H9 (cell line): Measurements from ENCODE around the gene C9. TPM values are rescaled to one million over a fixed set of nuclear protein-coding genes. Genes with fewer than 3 reads are reported as not detected.
A peak's percentile ranks its signal among the peaks of the same experiment; 100 is the strongest.

Experiments used
- DNase-seq: peaks from one replicate; pipeline ENCODE4 v3.0.0-alpha.2; 2017
- H2AFZ ChIP-seq: one replicate; pipeline ENCODE4 v1.6.1; 2013; ENCODE audit warnings: mild to moderate bottlenecking, low read length, control low read depth, moderate library complexity
- H2AK5ac ChIP-seq: 2 replicates; pipeline ENCODE4 v1.6.1; 2013; ENCODE audit warnings: low read length, control low read depth, mixed read lengths; ENCODE audit not compliant: insufficient read length
- H2BK120ac ChIP-seq: one replicate; pipeline ENCODE4 v1.6.1; 2013; ENCODE audit warnings: low read depth, mild to moderate bottlenecking, low read length, control low read depth, inconsistent platforms; ENCODE audit not compliant: poor library complexity, severe bottlenecking
- H2BK12ac ChIP-seq: 2 replicates; pipeline ENCODE4 v1.6.1; 2013; ENCODE audit warnings: low read length, control low read depth, mixed read lengths, low read depth; ENCODE audit not compliant: insufficient read length
- H2BK15ac ChIP-seq: 2 replicates; pipeline ENCODE4 v1.6.1; 2013; ENCODE audit warnings: low read depth, low read length, control low read depth
- H2BK20ac ChIP-seq: one replicate; pipeline ENCODE4 v1.6.1; 2013; ENCODE audit warnings: low read depth, mild to moderate bottlenecking, low read length, control low read depth, inconsistent platforms; ENCODE audit not compliant: poor library complexity, severe bottlenecking
- H2BK5ac ChIP-seq: 2 replicates; pipeline ENCODE4 v1.6.1; 2013; ENCODE audit warnings: low read length, control low read depth, mixed read lengths; ENCODE audit not compliant: insufficient read length
- H3K14ac ChIP-seq: 2 replicates; pipeline ENCODE4 v1.6.1; 2013; ENCODE audit warnings: low read length, control low read depth; ENCODE audit not compliant: insufficient read depth
- H3K18ac ChIP-seq: 2 replicates; pipeline ENCODE4 v1.6.1; 2013; ENCODE audit warnings: low read depth, mild to moderate bottlenecking, mixed read lengths, low read length, control low read depth; ENCODE audit not compliant: insufficient read length
- H3K23ac ChIP-seq: 2 replicates; pipeline ENCODE4 v1.6.1; 2013; ENCODE audit warnings: low read length, control low read depth, mixed read lengths, low read depth; ENCODE audit not compliant: insufficient read length
- H3K23me2 ChIP-seq: 2 replicates; pipeline ENCODE4 v1.6.1; 2013; ENCODE audit warnings: low read depth, mild to moderate bottlenecking, mixed read lengths, low read length, control low read depth; ENCODE audit not compliant: insufficient read length, poor library complexity, severe bottlenecking
- H3K27ac ChIP-seq: 2 replicates; pipeline ENCODE4 v1.5.1; 2013; ENCODE audit warnings: low read length, control low read depth, mixed read lengths, low read depth; ENCODE audit not compliant: insufficient read length
- H3K27me3 ChIP-seq: 2 replicates; pipeline ENCODE4 v1.6.1; 2013; ENCODE audit warnings: low read length, control low read depth, inconsistent platforms; ENCODE audit not compliant: insufficient read depth
- H3K4ac ChIP-seq: 2 replicates; pipeline ENCODE4 v1.6.1; 2013; ENCODE audit warnings: low read depth, mild to moderate bottlenecking, control low read depth, inconsistent platforms, low read length, moderate library complexity
- H3K4me1 ChIP-seq: 2 replicates; pipeline ENCODE4 v1.6.1; 2013; ENCODE audit warnings: low read length, control low read depth, inconsistent platforms; ENCODE audit not compliant: insufficient read depth
- H3K4me2 ChIP-seq: 2 replicates; pipeline ENCODE4 v1.6.1; 2013; ENCODE audit warnings: low read length, control low read depth, mixed read lengths; ENCODE audit not compliant: insufficient read length, insufficient read depth
- H3K56ac ChIP-seq: 2 replicates; pipeline ENCODE4 v1.6.1; 2013; ENCODE audit warnings: low read depth, mild to moderate bottlenecking, mixed read lengths, low read length, control low read depth; ENCODE audit not compliant: insufficient read length
- H3K79me1 ChIP-seq: 2 replicates; pipeline ENCODE4 v1.6.1; 2013; ENCODE audit warnings: low read depth, mild to moderate bottlenecking, moderate library complexity, low read length, control low read depth, inconsistent platforms; ENCODE audit not compliant: insufficient read depth, poor library complexity, severe bottlenecking
- H3K79me2 ChIP-seq: 2 replicates; pipeline ENCODE4 v1.6.1; 2013; ENCODE audit warnings: low read length, control low read depth, inconsistent platforms; ENCODE audit not compliant: insufficient read depth
- H3K9ac ChIP-seq: 2 replicates; pipeline ENCODE4 v1.6.1; 2013; ENCODE audit warnings: low read length, control low read depth, mixed read lengths; ENCODE audit not compliant: insufficient read length; ENCODE audit errors: extremely low read depth
- H3K9me3 ChIP-seq: one replicate; pipeline ENCODE4 v1.6.1; 2013; ENCODE audit warnings: low read depth, low read length, inconsistent platforms; ENCODE audit not compliant: control insufficient read depth
- H3T11ph ChIP-seq: one replicate; pipeline ENCODE4 v1.6.1; 2013; ENCODE audit warnings: mild to moderate bottlenecking, low read length, control low read depth, inconsistent platforms
- H4K20me1 ChIP-seq: one replicate; pipeline ENCODE4 v1.6.1; 2013; ENCODE audit not compliant: control insufficient read depth, insufficient read length, insufficient read depth
- H4K5ac ChIP-seq: 2 replicates; pipeline ENCODE4 v1.6.1; 2013; ENCODE audit warnings: low read depth, mild to moderate bottlenecking, mixed read lengths, low read length, control low read depth; ENCODE audit not compliant: insufficient read length
- H4K8ac ChIP-seq: replicated peaks from 2 replicates; pipeline ENCODE4 v1.6.1; 2013; ENCODE audit warnings: low read length, control low read depth, mixed read lengths, low read depth; ENCODE audit not compliant: insufficient read length
- H4K91ac ChIP-seq: 2 replicates; pipeline ENCODE4 v1.6.1; 2013; ENCODE audit warnings: low read depth, mild to moderate bottlenecking, moderate library complexity, mixed read lengths, low read length, control low read depth; ENCODE audit not compliant: insufficient read length
- H3K27ac Mint-ChIP-seq, 3 experiments: 2 replicates in 2 of 3; 3 replicates in 1 of 3; pipeline ENCODE4 v1.8.0; 2020 to 2021; ENCODE audit warnings: mixed read lengths in 3 of 3, mild to moderate bottlenecking in 1 of 3, moderate library complexity in 1 of 3
- H3K27me3 Mint-ChIP-seq: 2 replicates; pipeline ENCODE4 v1.8.0; 2021; ENCODE audit warnings: low read depth, mild to moderate bottlenecking, moderate library complexity, mixed read lengths
- H3K36me3 Mint-ChIP-seq, 3 experiments: 2 replicates in 2 of 3; 3 replicates in 1 of 3; pipeline ENCODE4 v1.8.0; 2020 to 2021; ENCODE audit warnings: low read depth in 3 of 3, mixed read lengths in 3 of 3; ENCODE audit not compliant: insufficient read depth in 1 of 3
- H3K4me1 Mint-ChIP-seq, 2 experiments: 2 replicates each; pipeline ENCODE4 v1.8.0; 2020; ENCODE audit warnings: mixed read lengths in 2 of 2
- H3K4me3 Mint-ChIP-seq, 2 experiments: 2 replicates in 1 of 2; 3 replicates in 1 of 2; pipeline ENCODE4 v1.8.0; 2020 to 2021; ENCODE audit warnings: mild to moderate bottlenecking in 2 of 2, mixed read lengths in 2 of 2, moderate library complexity in 1 of 2
- H3K9me3 Mint-ChIP-seq, 2 experiments: 2 replicates in 1 of 2; 3 replicates in 1 of 2; pipeline ENCODE4 v1.8.0; 2020; ENCODE audit warnings: mild to moderate bottlenecking in 2 of 2, mixed read lengths in 2 of 2, moderate library complexity in 1 of 2
- CTCF ChIP-seq: fragments of 200-600 bp; sonication (generic); conservative IDR thresholded peaks from 3 replicates; pipeline ENCODE4 v1.8.0; 2021; ENCODE audit warnings: antibody characterized with exemption, mild to moderate bottlenecking
- WGBS: extraction: QIAGEN DNeasy Blood & Tissue Kit; methylation state at CpG from one replicate; pipeline ENCODE4 v1.1.7; 2013; ENCODE audit warnings: missing lambda C conversion rate, low lambda C conversion rate, mixed read lengths; ENCODE audit not compliant: insufficient read length; ENCODE audit errors: extremely low coverage; 5-methylcytosine and 5-hydroxymethylcytosine counted together
- total RNA-seq: library from RNA; stranded (reverse); gene quantifications from 2 replicates; pipeline ENCODE4 v1.2.1, GENCODE V29; 2021

Gene C9
- total RNA-seq, 1 experiment from 2014 or later, result not detected

GRCh38 chr5:39376293-39376714, 12.0 kb upstream of the C9 start:
- H3K23me2 ChIP-seq, result no peaks in the 10 kb centered on the region
- H3K36me3 Mint-ChIP-seq, result no peaks in the 10 kb centered on the region
- H3K56ac ChIP-seq, result no peak overlapping the region
- peaks cover 4 to 9% of the 10 kb centered on the region in 2 experiments for H3K4me1 Mint-ChIP-seq
- no peaks in the 10 kb centered on the region for H4K20me1 ChIP-seq
- no peak overlapping the region for H3K4me2 ChIP-seq
- H3K23ac ChIP-seq, result no peak overlapping the region
- H3K27ac Mint-ChIP-seq, result peak overlapping the region in 1 of 3 experiments; percentile 95; a peak in 1 of 7 replicates
- no peak overlapping the region for H3K9ac ChIP-seq
- no peak overlapping the region for H3K14ac ChIP-seq
- no peak overlapping the region for H2AK5ac ChIP-seq
- H2BK20ac ChIP-seq, result no peak overlapping the region
- no peaks in the 10 kb centered on the region for H3K27me3 ChIP-seq
- H2BK120ac ChIP-seq, result no peak overlapping the region
- no peak overlapping the region for H3K4me3 Mint-ChIP-seq
- H2AFZ ChIP-seq, result no peak overlapping the region
- no peaks in the 10 kb centered on the region for H3K27me3 Mint-ChIP-seq
- H3K79me1 ChIP-seq, result no peaks in the 10 kb centered on the region
- no peak overlapping the region for H3T11ph ChIP-seq
- no peak overlapping the region for H2BK12ac ChIP-seq
- H3K9me3 ChIP-seq, result no peaks in the 10 kb centered on the region
- H2BK5ac ChIP-seq, result no peak overlapping the region
- peak; percentile 86 for TF ChIP-seq CTCF
- peaks cover 2% of the 10 kb centered on the region; the same call in 1 of the 2 replicates for H3K4me1 ChIP-seq
- H2BK15ac ChIP-seq, result no peak overlapping the region
- WGBS, result no CpG with 5 or more reads among the region's 3 CpGs
- peak; percentile 47 for DNase-seq
- H3K18ac ChIP-seq, result no peak overlapping the region
- H3K27ac ChIP-seq, result no peak overlapping the region
- H4K8ac ChIP-seq, result no peak overlapping the region
- H4K5ac ChIP-seq, result no peak overlapping the region
- H3K4ac ChIP-seq, result no peak overlapping the region
- H3K9me3 Mint-ChIP-seq, result no peaks in the 10 kb centered on the region
- H4K91ac ChIP-seq, result no peak overlapping the region
- H3K79me2 ChIP-seq, result no peaks in the 10 kb centered on the region
